GM12872 (cell line): ENCODE data around the gene NKTR.

Experiments used
- TF ChIP-seq, protein P1 (sequence below): IDR thresholded peaks from 3 replicates; pipeline ENCODE4 v1.5.1; 2011; ENCODE audit warnings: low read depth, mild to moderate bottlenecking, low read length, moderate library complexity; ENCODE audit not compliant: insufficient read depth

NKTR gene

DNA sequence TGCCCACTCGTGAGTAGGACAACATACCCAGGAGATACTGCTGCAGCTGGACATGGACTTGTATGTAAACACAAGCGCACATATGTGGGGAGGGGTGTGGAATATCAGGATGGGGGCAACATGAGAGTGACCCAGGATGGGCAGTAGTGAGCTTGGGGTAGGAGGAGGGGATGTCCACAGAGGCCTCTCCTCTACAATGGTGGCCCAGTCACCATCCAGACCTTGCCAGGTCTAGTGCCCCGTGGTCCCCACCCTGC is 52.7 kb downstream of the NKTR start:
- TF ChIP-seq, protein P1, sequence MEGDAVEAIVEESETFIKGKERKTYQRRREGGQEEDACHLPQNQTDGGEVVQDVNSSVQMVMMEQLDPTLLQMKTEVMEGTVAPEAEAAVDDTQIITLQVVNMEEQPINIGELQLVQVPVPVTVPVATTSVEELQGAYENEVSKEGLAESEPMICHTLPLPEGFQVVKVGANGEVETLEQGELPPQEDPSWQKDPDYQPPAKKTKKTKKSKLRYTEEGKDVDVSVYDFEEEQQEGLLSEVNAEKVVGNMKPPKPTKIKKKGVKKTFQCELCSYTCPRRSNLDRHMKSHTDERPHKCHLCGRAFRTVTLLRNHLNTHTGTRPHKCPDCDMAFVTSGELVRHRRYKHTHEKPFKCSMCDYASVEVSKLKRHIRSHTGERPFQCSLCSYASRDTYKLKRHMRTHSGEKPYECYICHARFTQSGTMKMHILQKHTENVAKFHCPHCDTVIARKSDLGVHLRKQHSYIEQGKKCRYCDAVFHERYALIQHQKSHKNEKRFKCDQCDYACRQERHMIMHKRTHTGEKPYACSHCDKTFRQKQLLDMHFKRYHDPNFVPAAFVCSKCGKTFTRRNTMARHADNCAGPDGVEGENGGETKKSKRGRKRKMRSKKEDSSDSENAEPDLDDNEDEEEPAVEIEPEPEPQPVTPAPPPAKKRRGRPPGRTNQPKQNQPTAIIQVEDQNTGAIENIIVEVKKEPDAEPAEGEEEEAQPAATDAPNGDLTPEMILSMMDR, result no peak

DNA sequence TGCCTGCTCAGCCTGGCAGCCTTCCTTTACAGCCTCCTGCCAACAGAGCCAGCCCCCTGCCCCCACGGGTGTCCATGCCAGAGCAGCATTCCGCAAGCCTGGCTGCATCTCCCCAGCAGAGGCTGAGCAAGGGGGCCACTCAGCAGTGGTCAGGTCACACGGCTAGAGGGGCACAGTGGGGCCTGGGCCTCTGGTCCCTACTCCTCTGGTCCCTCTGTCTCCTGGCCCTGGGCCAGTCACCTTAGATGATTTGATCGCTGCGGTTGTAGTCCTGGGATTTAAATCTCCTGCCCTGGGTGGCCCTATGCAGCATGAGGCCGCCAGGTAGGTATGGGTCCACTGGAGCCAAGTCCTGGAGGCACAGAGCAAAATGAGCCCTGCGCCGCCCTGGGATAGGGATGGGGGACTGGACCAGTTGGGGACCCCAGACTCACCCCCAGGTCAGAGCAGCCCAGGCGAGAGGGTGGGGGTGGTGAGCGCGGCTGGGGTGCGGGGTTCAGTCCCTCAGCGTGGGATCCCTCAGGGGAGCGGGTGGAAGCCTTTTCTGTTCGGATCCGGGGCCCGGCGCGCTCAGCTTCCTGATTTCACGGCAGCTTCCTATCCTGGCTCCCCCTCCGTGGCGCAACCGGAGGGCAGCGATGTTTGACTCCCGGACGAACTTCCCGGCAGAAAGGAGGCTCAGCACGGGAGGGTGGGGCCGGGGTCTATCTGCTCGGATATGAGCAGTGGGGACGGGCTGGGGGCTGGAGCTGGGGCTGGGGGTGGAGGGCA is 53.3 kb downstream of the NKTR start, which contains the start of gene ZBTB47:
ZBTB47 (plus strand) TSS at position 138 of the 771 bp plus-strand sequence. CDS start 4,659 bp downstream, outside the sequence.
- TF ChIP-seq, protein P1, result no peak

DNA sequence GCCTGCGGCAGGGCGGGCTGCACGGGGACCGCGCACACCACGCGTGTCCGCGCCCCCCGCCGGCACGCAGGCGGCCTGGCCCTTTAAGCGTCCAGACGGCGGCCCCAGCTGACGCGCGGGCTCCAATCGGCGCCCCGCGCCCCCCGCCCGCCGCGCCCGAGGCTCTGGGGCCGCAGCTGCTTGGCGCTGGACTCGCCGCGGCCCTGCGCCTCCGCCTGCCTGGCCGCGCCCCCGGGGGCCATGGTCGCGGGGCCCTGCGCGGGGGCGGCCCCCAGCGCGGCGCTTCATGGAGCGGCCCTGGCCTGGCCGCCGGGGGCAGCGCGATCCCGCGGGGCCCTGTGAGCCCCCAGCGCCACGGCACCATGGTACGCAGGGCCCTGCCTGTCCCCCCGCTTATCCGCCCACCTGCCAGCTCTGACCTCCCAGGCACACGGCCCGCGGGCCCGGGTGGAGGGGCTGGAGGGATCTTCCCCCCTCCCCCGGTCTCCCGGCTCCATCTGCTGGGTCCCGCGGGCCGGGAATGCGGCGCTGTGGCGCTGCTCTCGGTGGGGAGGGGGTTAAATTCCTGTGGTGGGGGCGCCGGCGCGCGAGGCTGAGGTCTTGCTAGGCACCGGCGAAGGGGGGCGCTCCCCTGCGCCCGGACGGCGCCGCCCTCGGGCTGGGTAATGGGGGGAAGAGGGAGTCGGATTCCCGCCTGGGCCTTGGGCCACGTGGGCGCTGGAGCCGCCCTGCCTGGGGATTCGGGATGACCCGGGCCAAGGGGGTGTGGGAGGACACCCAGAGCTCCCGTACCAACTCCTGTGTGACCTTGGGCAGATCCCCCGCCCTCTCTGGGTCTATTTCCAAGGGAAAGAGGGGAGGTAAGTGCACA is 54.1 kb downstream of the NKTR start:
- TF ChIP-seq, protein P1, result no peak

DNA sequence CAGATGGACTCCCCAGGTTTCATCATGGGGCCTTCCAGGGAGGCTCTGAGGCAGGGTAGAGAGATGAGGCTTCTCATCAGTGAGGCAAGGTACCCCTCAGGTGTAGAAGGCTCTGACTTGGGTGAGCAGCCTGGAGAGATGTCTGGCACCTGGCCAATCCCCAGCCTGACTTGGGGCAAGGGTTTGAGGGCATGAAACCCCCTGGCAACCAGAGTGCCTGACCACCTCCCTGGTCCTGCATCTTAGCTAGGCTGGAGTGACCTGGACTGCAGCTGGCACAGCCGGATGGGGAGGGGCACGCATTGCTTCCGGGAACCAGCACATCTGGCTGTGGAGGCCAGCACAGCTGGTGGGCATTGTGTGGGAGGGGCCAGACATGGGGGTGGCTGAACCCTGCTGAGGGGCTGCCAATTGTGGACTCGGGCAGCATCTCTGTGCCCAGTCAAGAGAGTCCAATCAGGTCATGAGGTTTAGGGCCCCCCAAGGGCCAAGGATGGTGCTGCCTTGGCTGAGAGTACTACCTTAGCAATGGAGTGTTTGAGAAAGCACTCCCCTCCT is 54.9 kb downstream of the NKTR start:
- TF ChIP-seq, protein P1, result no peak

DNA sequence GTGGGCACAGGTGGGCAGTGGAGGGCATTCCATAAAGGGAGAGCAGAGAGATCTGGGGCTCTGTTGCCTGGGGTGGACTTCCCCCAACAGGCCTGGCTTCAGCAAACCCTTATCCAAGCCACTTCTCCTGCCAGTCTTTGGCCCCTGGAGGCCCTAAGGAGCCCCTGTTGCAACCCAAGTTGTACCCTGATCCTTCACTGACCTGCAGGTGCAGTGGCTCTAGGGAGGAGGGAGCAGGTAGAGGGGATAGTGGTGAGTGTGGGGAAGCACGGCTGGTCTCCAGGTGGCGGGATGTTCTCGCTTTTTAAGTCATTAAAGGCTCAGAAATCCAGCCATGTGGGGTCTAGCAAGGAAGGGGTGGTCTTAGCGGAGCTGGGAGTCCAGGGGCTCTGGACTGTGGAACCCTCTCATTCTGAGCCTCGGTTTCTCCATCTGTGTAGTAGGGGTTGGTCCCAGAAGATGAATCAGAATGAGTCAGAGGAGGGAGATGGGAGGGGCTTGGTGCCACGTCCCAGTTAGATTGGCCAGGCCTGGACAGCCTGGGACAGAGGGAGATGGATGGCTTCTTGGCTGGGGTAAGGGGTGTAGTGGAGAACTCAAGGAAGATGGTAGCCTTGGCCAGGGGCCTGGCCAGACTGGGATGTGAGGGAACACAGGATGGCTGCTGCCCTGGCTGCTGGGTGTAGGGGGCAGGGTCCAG is 55.6 kb downstream of the NKTR start:
- TF ChIP-seq, protein P1, result no peak

DNA sequence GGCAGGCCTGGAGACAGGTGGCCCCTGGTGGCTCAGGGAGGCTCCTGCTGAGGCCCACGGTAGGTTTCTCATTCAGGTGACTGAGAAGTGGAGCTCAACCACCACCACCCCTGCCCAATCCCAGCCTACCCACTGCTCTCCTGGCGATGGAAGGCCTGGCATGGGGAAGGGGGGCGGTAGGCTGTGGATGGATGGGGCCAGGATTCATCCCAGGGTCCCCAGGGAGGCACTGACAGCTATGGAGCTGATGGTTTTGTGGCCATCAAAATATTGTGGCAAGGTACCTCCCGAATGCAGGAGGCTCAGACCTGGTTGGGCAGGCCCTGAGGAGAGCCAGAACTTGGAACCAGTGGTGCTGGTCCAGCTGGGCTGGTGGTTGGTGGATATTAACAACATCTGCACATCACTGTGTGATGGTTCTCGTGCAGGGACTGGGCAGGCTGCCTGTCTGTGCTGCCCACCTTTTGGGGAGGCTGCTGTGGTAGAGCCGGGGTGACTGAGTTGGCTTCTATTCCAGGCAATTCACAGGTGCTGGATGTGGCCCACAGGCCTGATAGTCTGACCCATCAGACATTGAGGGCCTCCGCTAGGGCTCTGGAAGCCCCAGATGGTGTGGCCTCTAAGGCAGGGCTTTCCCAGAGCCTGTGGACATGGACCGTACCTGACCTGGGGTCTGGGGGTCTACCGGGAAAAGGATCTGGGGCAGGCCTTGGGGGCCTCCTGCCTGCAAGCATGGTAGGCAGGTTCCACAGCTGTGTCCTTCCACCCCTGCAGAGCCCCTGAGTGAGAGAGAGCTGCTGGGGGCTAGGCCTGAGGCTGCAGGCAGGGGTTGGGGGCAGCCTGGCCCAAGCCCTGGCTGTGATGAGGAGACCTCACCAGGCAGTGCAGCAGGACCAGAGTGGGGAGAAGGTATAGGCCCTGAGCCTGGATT is 56.5 kb downstream of the NKTR start:
- TF ChIP-seq, protein P1, result no peak
